GM18507 (cell line): Measurements from ENCODE around the gene DDX60.
"Not testable (repeated sequence)": the region's sequence is repeated elsewhere in the genome, so short reads cannot be mapped to it uniquely, and the experiment has no call there.

Experiments used
- DNase-seq: peaks from one replicate; pipeline ENCODE4 v3.0.0; 2011; ENCODE audit warnings: low read depth; ENCODE audit not compliant: insufficient read length; ENCODE audit errors: extremely low spot score
- FAIRE-seq: peaks from 2 replicates; lab custom pipeline; 2011; peaks lifted over from hg19 to GRCh38; lab: Jason Lieb, UNC

DDX60 gene

GRCh38 chr4:168306476-168306875 lies 12.1 kb downstream of the DDX60 start:
- no peak for DNase-seq
- no peak for FAIRE-seq

- DNase-seq (no peak), FAIRE-seq (no peak)
Measured at GRCh38 chr4:168304744-168305459, 13.7 kb downstream of the DDX60 start.

- FAIRE-seq, DNase-seq: not testable (repeated sequence)
Measured at GRCh38 chr4:168303430-168303829, 15.1 kb downstream of the DDX60 start.

- no peak for DNase-seq
- peak; percentile 18 for FAIRE-seq
Measured at GRCh38 chr4:168293386-168293975, 25.1 kb downstream of the DDX60 start.

- no peak for FAIRE-seq
- DNase-seq = no peak
Measured at GRCh38 chr4:168291242-168291641, 27.3 kb downstream of the DDX60 start.

GRCh38 chr4:168285850-168286249 lies 32.7 kb downstream of the DDX60 start:
- FAIRE-seq = not testable (repeated sequence)

GRCh38 chr4:168279556-168279955 lies 39.0 kb downstream of the DDX60 start:
- FAIRE-seq = no peak
- DNase-seq = no peak

More at GRCh38 chr4:168285850-168286249, 32.7 kb downstream of the DDX60 start:
- DNase-seq = not testable (repeated sequence)

GRCh38 chr4:168275836-168276235 lies 42.7 kb downstream of the DDX60 start:
- DNase-seq = no peak

GRCh38 chr4:168274871-168275270 lies 43.7 kb downstream of the DDX60 start:
- DNase-seq = no peak
- FAIRE-seq = no peak

More at GRCh38 chr4:168275836-168276235, 42.7 kb downstream of the DDX60 start:
- FAIRE-seq = no peak

- DNase-seq (no peak), FAIRE-seq (no peak)
Measured at GRCh38 chr4:168273838-168274237, 44.7 kb downstream of the DDX60 start.

GRCh38 chr4:168272488-168272887 lies 46.1 kb downstream of the DDX60 start:
- no peak for FAIRE-seq

GRCh38 chr4:168269896-168270295 lies 48.7 kb downstream of the DDX60 start:
- no peak for DNase-seq
- FAIRE-seq = no peak

More at GRCh38 chr4:168272488-168272887, 46.1 kb downstream of the DDX60 start:
- DNase-seq = no peak

GRCh38 chr4:168265327-168265726 lies 53.2 kb downstream of the DDX60 start:
- DNase-seq = no peak
- no peak for FAIRE-seq

- DNase-seq (no peak), FAIRE-seq (no peak)
Measured at GRCh38 chr4:168264903-168265302, 53.6 kb downstream of the DDX60 start.

- FAIRE-seq (no peak), DNase-seq (no peak)
Measured at GRCh38 chr4:168263039-168263438, 55.5 kb downstream of the DDX60 start.

GRCh38 chr4:168259096-168259495 lies 59.5 kb downstream of the DDX60 start:
- DNase-seq = no peak
- FAIRE-seq = no peak

- FAIRE-seq (no peak), DNase-seq (no peak)
Measured at GRCh38 chr4:168257768-168258167, 60.8 kb downstream of the DDX60 start.

- no peak for FAIRE-seq
- DNase-seq = no peak
Measured at GRCh38 chr4:168248176-168248710, 70.3 kb downstream of the DDX60 start.

GRCh38 chr4:168247603-168248002 lies 70.9 kb downstream of the DDX60 start:
- DNase-seq (no peak), FAIRE-seq (no peak)

GRCh38 chr4:168241953-168242352 lies 76.6 kb downstream of the DDX60 start:
- no peak for FAIRE-seq
- DNase-seq = no peak

GRCh38 chr4:168240821-168241220 lies 77.7 kb downstream of the DDX60 start:
- DNase-seq (no peak), FAIRE-seq (no peak)
